HG03159 (cell line): Measurements from ENCODE around the gene CDRT15L2.
"Not testable (repeated sequence)": the region's sequence is repeated elsewhere in the genome, so short reads cannot be mapped to it uniquely, and the experiment has no call there.

Source experiments
- ATAC-seq: cut with Tn5 transposase; IDR thresholded peaks from one replicate; pipeline ENCODE4 v1.9.1; 2021; ENCODE audit warnings: mild to moderate bottlenecking, moderate library complexity; ENCODE audit not compliant: unreplicated experiment

CDRT15L2 gene

GRCh38 chr17:20579424-20579823 lies at the start of gene CDRT15L2:
CDRT15L2 (plus strand) TSS chr17:20579724; CDS start chr17:20579744, 20 bp downstream.
- not testable (repeated sequence) for ATAC-seq

- ATAC-seq, result not testable (repeated sequence)
Observed at GRCh38 chr17:20530104-20530503, 49.4 kb upstream of the CDRT15L2 start.

- not testable (repeated sequence) for ATAC-seq
Observed at GRCh38 chr17:20532544-20533090, 46.9 kb upstream of the CDRT15L2 start.

- ATAC-seq, result not testable (repeated sequence)
Observed at GRCh38 chr17:20533206-20533605, 46.3 kb upstream of the CDRT15L2 start.

- ATAC-seq, result not testable (repeated sequence)
Observed at GRCh38 chr17:20534711-20535550, 44.6 kb upstream of the CDRT15L2 start.

- ATAC-seq, result peak; percentile 96
Observed at GRCh38 chr17:20540414-20540813, 39.1 kb upstream of the CDRT15L2 start.

GRCh38 chr17:20540865-20541264 lies 38.7 kb upstream of the CDRT15L2 start:
- ATAC-seq, result not testable (repeated sequence)

- ATAC-seq, result not testable (repeated sequence)
Observed at GRCh38 chr17:20541853-20542546, 37.5 kb upstream of the CDRT15L2 start.

- not testable (repeated sequence) for ATAC-seq
Observed at GRCh38 chr17:20547923-20548322, 31.6 kb upstream of the CDRT15L2 start.

GRCh38 chr17:20552920-20553319 lies 26.6 kb upstream of the CDRT15L2 start:
- ATAC-seq, result not testable (repeated sequence)

- not testable (repeated sequence) for ATAC-seq
Observed at GRCh38 chr17:20554728-20555127, 24.8 kb upstream of the CDRT15L2 start.

- not testable (repeated sequence) for ATAC-seq
Observed at GRCh38 chr17:20555135-20556010, 24.2 kb upstream of the CDRT15L2 start.

- not testable (repeated sequence) for ATAC-seq
Observed at GRCh38 chr17:20558096-20558495, 21.4 kb upstream of the CDRT15L2 start.

- not testable (repeated sequence) for ATAC-seq
Observed at GRCh38 chr17:20559018-20559417, 20.5 kb upstream of the CDRT15L2 start.

- no peak for ATAC-seq
Observed at GRCh38 chr17:20562587-20562986, 16.9 kb upstream of the CDRT15L2 start.

GRCh38 chr17:20565245-20565644 lies 14.3 kb upstream of the CDRT15L2 start:
- ATAC-seq, result not testable (repeated sequence)

- no peak for ATAC-seq
Observed at GRCh38 chr17:20565711-20566110, 13.8 kb upstream of the CDRT15L2 start.

GRCh38 chr17:20566736-20567135 lies 12.8 kb upstream of the CDRT15L2 start:
- ATAC-seq, result not testable (repeated sequence)

GRCh38 chr17:20567421-20567820 lies 12.1 kb upstream of the CDRT15L2 start:
- not testable (repeated sequence) for ATAC-seq

GRCh38 chr17:20568604-20569003 lies 10.9 kb upstream of the CDRT15L2 start:
- ATAC-seq, result not testable (repeated sequence)
